Measurements from ENCODE around the gene PNPLA6. TPM values are rescaled to one million over a fixed set of nuclear protein-coding genes. Genes with fewer than 3 reads are reported as not detected.
A peak's percentile ranks its signal among the peaks of the same experiment; 100 is the strongest.

PNPLA6 gene
- total and polyA plus RNA-seq, 4 experiments from 2014 or later: 4.7 to 169 (median 90.8) TPM

- no peak overlapping the region for H3K4me3 Mint-ChIP-seq
- H3K36me3 Mint-ChIP-seq: peaks cover 18 to 33% of the 10 kb centered on the region in 2 donors
- no peaks in the 10 kb centered on the region for H3K9me3 ChIP-seq (ENCODE audit: control insufficient read depth in 1 of 2, low read length in 2 of 2)
- no peaks in the 10 kb centered on the region for H3K4me1 ChIP-seq (ENCODE audit: insufficient read depth, low read length)
- peaks cover 3 to 13% (median 7%) of the 10 kb centered on the region in 4 donors for H3K4me1 Mint-ChIP-seq
- H3K9me3 Mint-ChIP-seq: peaks cover 0 to 3% (median 0%) of the 10 kb centered on the region in 8 donors
- POLR2A ChIA-PET (ENCODE audit: partially characterized antibody): no interaction called here
- CTCF ChIA-PET (ENCODE audit: partially characterized antibody): interaction anchor here (1.2 kb wide), 1 partner anchor 19 kb away, joined by 3 read pairs; no protein-coding TSS in a partner anchor
- H3K4me3 ChIP-seq (ENCODE audit: low read length in 2 of 2): no peak overlapping the region
- intact Hi-C loops (cut with micrococcal nuclease): no loop called here
- H3K27me3 ChIP-seq (ENCODE audit: insufficient read depth, low read length): no peaks in the 10 kb centered on the region
- DNase-seq: peak in 1 of 5 donors; percentile 2
- no peaks in the 10 kb centered on the region for H3K27me3 Mint-ChIP-seq
- H3K27ac ChIP-seq (ENCODE audit: low read depth, low read length): no peak overlapping the region
- no peaks in the 10 kb centered on the region for H3K36me3 ChIP-seq (ENCODE audit: insufficient read depth, low read length)
- H3K27ac Mint-ChIP-seq: no peak overlapping the region
Measured at GRCh38 chr19:7549429-7550148, 14.1 kb downstream of the PNPLA6 start.

GRCh38 chr19:7550169-7550770, 14.8 kb downstream of the PNPLA6 start:
- Mint-ChIP-seq H3K9me3 (peaks cover 0 to 3% (median 0%) of the 10 kb centered on the region in 8 donors), H3K36me3 (peaks cover 18 to 32% of the 10 kb centered on the region in 2 donors), H3K27me3 (no peaks in the 10 kb centered on the region), H3K27ac (no peak overlapping the region), H3K4me3 (no peak overlapping the region), H3K4me1 (peaks cover 3 to 13% (median 7%) of the 10 kb centered on the region in 4 donors)
- Histone ChIP-seq H3K27me3 (ENCODE audit: insufficient read depth, low read length) (no peaks in the 10 kb centered on the region), H3K27ac (ENCODE audit: low read depth, low read length) (no peak overlapping the region), H3K9me3 (ENCODE audit: control insufficient read depth in 1 of 2, low read length in 2 of 2) (no peaks in the 10 kb centered on the region), H3K4me1 (ENCODE audit: insufficient read depth, low read length) (no peaks in the 10 kb centered on the region), H3K4me3 (ENCODE audit: low read length in 2 of 2) (no peak overlapping the region), H3K36me3 (ENCODE audit: insufficient read depth, low read length) (no peaks in the 10 kb centered on the region)
- intact Hi-C loops (cut with micrococcal nuclease): no loop called here
- ChIA-PET CTCF (ENCODE audit: partially characterized antibody) (interaction anchor here (1.2 kb wide), 1 partner anchor 18 kb away, joined by 3 read pairs; no protein-coding TSS in a partner anchor), POLR2A (ENCODE audit: partially characterized antibody) (no interaction called here)
- peak in 1 of 5 donors; percentile 15 for DNase-seq

GRCh38 chr19:7550987-7551761, 15.7 kb downstream of the PNPLA6 start:
- H3K36me3 ChIP-seq (ENCODE audit: insufficient read depth, low read length): peaks cover under 1% of the 10 kb centered on the region
- no peaks in the 10 kb centered on the region for H3K9me3 ChIP-seq (ENCODE audit: control insufficient read depth in 1 of 2, low read length in 2 of 2)
- Mint-ChIP-seq H3K4me1 (peaks cover 0 to 10% (median 2%) of the 10 kb centered on the region in 4 donors), H3K4me3 (peak overlapping the region in 2 of 8 donors; percentile 20 to 29), H3K36me3 (peaks cover 14 to 30% of the 10 kb centered on the region in 2 donors), H3K27me3 (no peaks in the 10 kb centered on the region), H3K9me3 (peaks cover 0 to 3% (median 0%) of the 10 kb centered on the region in 8 donors), H3K27ac (peak overlapping the region in 1 of 7 donors; percentile 59)
- peak; percentile 15 to 56 (median 35) for DNase-seq
- no peak overlapping the region for H3K4me3 ChIP-seq (ENCODE audit: low read length in 2 of 2)
- H3K4me1 ChIP-seq (ENCODE audit: insufficient read depth, low read length): no peaks in the 10 kb centered on the region
- ChIA-PET CTCF (ENCODE audit: partially characterized antibody) (interaction anchor here (1.1 kb wide), 1 partner anchor 13 kb away, joined by 3 read pairs; no protein-coding TSS in a partner anchor), POLR2A (ENCODE audit: partially characterized antibody) (no interaction called here)
- H3K27me3 ChIP-seq (ENCODE audit: insufficient read depth, low read length): no peaks in the 10 kb centered on the region
- no peak overlapping the region for H3K27ac ChIP-seq (ENCODE audit: low read depth, low read length)
- intact Hi-C loops (cut with micrococcal nuclease): no loop called here

- peaks cover 0 to 8% (median 2%) of the 10 kb centered on the region in 4 donors for H3K4me1 Mint-ChIP-seq
- H3K36me3 Mint-ChIP-seq: peaks cover 25 to 35% of the 10 kb centered on the region in 2 donors
- Histone ChIP-seq H3K36me3 (ENCODE audit: insufficient read depth, low read length) (peaks cover 16% of the 10 kb centered on the region), H3K9me3 (ENCODE audit: control insufficient read depth in 1 of 2, low read length in 2 of 2) (no peaks in the 10 kb centered on the region), H3K27ac (ENCODE audit: low read depth, low read length) (no peak overlapping the region), H3K27me3 (ENCODE audit: insufficient read depth, low read length) (no peaks in the 10 kb centered on the region), H3K4me3 (ENCODE audit: low read length in 2 of 2) (no peak overlapping the region), H3K4me1 (ENCODE audit: insufficient read depth, low read length) (no peaks in the 10 kb centered on the region)
- ChIA-PET CTCF (ENCODE audit: partially characterized antibody) (interaction anchor here (1.7 kb wide), 1 partner anchor 15 kb away, joined by 6 read pairs; no protein-coding TSS in a partner anchor), POLR2A (ENCODE audit: partially characterized antibody) (no interaction called here)
- no peak overlapping the region for H3K4me3 Mint-ChIP-seq
- peaks cover 0 to 3% (median 0%) of the 10 kb centered on the region in 8 donors for H3K9me3 Mint-ChIP-seq
- H3K27me3 Mint-ChIP-seq: no peaks in the 10 kb centered on the region
- peak in 1 of 5 donors; percentile 4 for DNase-seq
- intact Hi-C loops (cut with micrococcal nuclease): no loop called here
- H3K27ac Mint-ChIP-seq: peak overlapping the region in 3 of 7 donors; percentile 37 to 78 (median 74)
Measured at GRCh38 chr19:7552781-7553180, 17.3 kb downstream of the PNPLA6 start.

- Mint-ChIP-seq H3K27me3 (no peaks in the 10 kb centered on the region), H3K36me3 (peaks cover 40 to 45% of the 10 kb centered on the region in 2 donors), H3K4me1 (peaks cover 0 to 8% (median 2%) of the 10 kb centered on the region in 4 donors), H3K27ac (no peak overlapping the region), H3K4me3 (no peak overlapping the region), H3K9me3 (peaks cover 0 to 3% (median 0%) of the 10 kb centered on the region in 8 donors)
- no peaks in the 10 kb centered on the region for H3K9me3 ChIP-seq (ENCODE audit: control insufficient read depth in 1 of 2, low read length in 2 of 2)
- intact Hi-C loops (cut with micrococcal nuclease): no loop called here
- peaks cover 29% of the 10 kb centered on the region for H3K36me3 ChIP-seq (ENCODE audit: insufficient read depth, low read length)
- POLR2A ChIA-PET (ENCODE audit: partially characterized antibody): interaction anchor here (1.2 kb wide), 1 partner anchor 12 kb away, joined by 3 read pairs; no protein-coding TSS in a partner anchor
- H3K27ac ChIP-seq (ENCODE audit: low read depth, low read length): no peak overlapping the region
- H3K27me3 ChIP-seq (ENCODE audit: insufficient read depth, low read length): no peaks in the 10 kb centered on the region
- CTCF ChIA-PET (ENCODE audit: partially characterized antibody): interaction anchor here (0.8 kb wide), 1 partner anchor 14 kb away, joined by 4 read pairs; no protein-coding TSS in a partner anchor
- H3K4me3 ChIP-seq (ENCODE audit: low read length in 2 of 2): no peak overlapping the region
- no peaks in the 10 kb centered on the region for H3K4me1 ChIP-seq (ENCODE audit: insufficient read depth, low read length)
- no peak for DNase-seq
Measured at GRCh38 chr19:7554565-7554964, 19.0 kb downstream of the PNPLA6 start.

GRCh38 chr19:7554990-7555864, 19.7 kb downstream of the PNPLA6 start:
- H3K36me3 Mint-ChIP-seq: peaks cover 40 to 46% of the 10 kb centered on the region in 2 donors
- no peak overlapping the region for H3K27ac ChIP-seq (ENCODE audit: low read depth, low read length)
- POLR2A ChIA-PET (ENCODE audit: partially characterized antibody): interaction anchor here (1.2 kb wide), 1 partner anchor 11 kb away, joined by 3 read pairs; no protein-coding TSS in a partner anchor

More at GRCh38 chr19:7554990-7555864, 19.7 kb downstream of the PNPLA6 start:
- Mint-ChIP-seq H3K4me1 (peaks cover 0 to 8% (median 2%) of the 10 kb centered on the region in 4 donors), H3K4me3 (no peak overlapping the region), H3K9me3 (peaks cover 0 to 1% (median 0%) of the 10 kb centered on the region in 8 donors), H3K27me3 (no peaks in the 10 kb centered on the region), H3K27ac (no peak overlapping the region)
- peak in 1 of 5 donors; percentile 21 for DNase-seq
- intact Hi-C loops (cut with micrococcal nuclease): no loop called here
- H3K4me1 ChIP-seq (ENCODE audit: insufficient read depth, low read length): no peaks in the 10 kb centered on the region
- no peaks in the 10 kb centered on the region for H3K9me3 ChIP-seq (ENCODE audit: control insufficient read depth in 1 of 2, low read length in 2 of 2)
- peaks cover 29% of the 10 kb centered on the region for H3K36me3 ChIP-seq (ENCODE audit: insufficient read depth, low read length)
- H3K27me3 ChIP-seq (ENCODE audit: insufficient read depth, low read length): no peaks in the 10 kb centered on the region
- no peak overlapping the region for H3K4me3 ChIP-seq (ENCODE audit: low read length in 2 of 2)
- CTCF ChIA-PET (ENCODE audit: partially characterized antibody): interaction anchor here (0.8 to 1.5 kb wide), 1 partner anchor 13 kb away, joined by 4 read pairs; no protein-coding TSS in a partner anchor

All from CD4-positive, alpha-beta memory T cell (primary cell).